CD4-positive, alpha-beta T cell (primary cell): ENCODE data around the gene NOL4. TPM values are rescaled to one million over a fixed set of nuclear protein-coding genes. Genes with fewer than 3 reads are reported as not detected.

Experiments
- ATAC-seq: fragments of 200-7000 bp; cut with Tn5 transposase; one replicate; pipeline ENCODE4 v1.10.0; 2022; ENCODE audit warnings: mild to moderate bottlenecking; ENCODE audit not compliant: poor library complexity
- CTCF ChIA-PET: fragments of 350-600 bp; sonication (Branson Sonifier 250); formaldehyde crosslinking; loops from one replicate; lab custom pipeline; 2021; ENCODE audit warnings: antibody characterized with exemption, inconsistent platforms; lab: Charles Lee
- POLR2A ChIA-PET: fragments of 350-600 bp; sonication (Branson Sonifier 250); formaldehyde crosslinking; loops from one replicate; lab custom pipeline; 2021; ENCODE audit warnings: antibody characterized with exemption, inconsistent platforms; lab: Charles Lee
- DNase-seq, 14 experiments: peaks; one replicate each; pipeline ENCODE4 v3.0.0-alpha.2; 2013 to 2020; ENCODE audit warnings: mixed read lengths in 2 of 14
- H3K27ac ChIP-seq, 2 donors: one replicate each; pipeline versions ENCODE4 v1.5.1 to v1.7.0; 2013; ENCODE audit warnings: low read length in 2 of 2, low read depth in 1 of 2, mild to moderate bottlenecking in 1 of 2
- H3K27me3 ChIP-seq, 2 experiments: 1 replicate in 1 of 2; 2 replicates in 1 of 2; pipeline versions ENCODE4 v1.6.1 to v1.7.0; 2013; ENCODE audit warnings: low read length in 2 of 2, control low read depth in 1 of 2, mild to moderate bottlenecking in 1 of 2, moderate library complexity in 1 of 2; ENCODE audit not compliant: insufficient read depth in 2 of 2, control insufficient read depth in 1 of 2
- H3K36me3 ChIP-seq: one replicate; pipeline ENCODE4 v1.6.1; 2013; ENCODE audit warnings: low read length, control low read depth; ENCODE audit not compliant: insufficient read depth
- H3K4me1 ChIP-seq: one replicate; pipeline ENCODE4 v1.6.1; 2013; ENCODE audit warnings: low read length, control low read depth; ENCODE audit not compliant: insufficient read depth
- H3K4me3 ChIP-seq: one replicate; pipeline ENCODE4 v1.5.1; 2013; ENCODE audit warnings: mild to moderate bottlenecking, low read length, moderate library complexity
- H3K9me3 ChIP-seq, 2 experiments: 1 replicate in 1 of 2; 2 replicates in 1 of 2; pipeline versions ENCODE4 v1.6.1 to v1.7.0; 2013; ENCODE audit warnings: low read length in 2 of 2, mild to moderate bottlenecking in 2 of 2, control low read depth in 1 of 2, moderate library complexity in 1 of 2; ENCODE audit not compliant: control insufficient read depth in 1 of 2, insufficient read depth in 1 of 2
- H3K27ac Mint-ChIP-seq: one replicate; pipeline ENCODE4 v1.8.0; 2020; ENCODE audit warnings: mixed read lengths
- H3K27me3 Mint-ChIP-seq: one replicate; pipeline ENCODE4 v1.8.0; 2021; ENCODE audit warnings: mixed read lengths
- H3K36me3 Mint-ChIP-seq: one replicate; pipeline ENCODE4 v1.8.0; 2021; ENCODE audit warnings: low read depth, mixed read lengths
- H3K4me1 Mint-ChIP-seq: one replicate; pipeline ENCODE4 v1.8.0; 2021; ENCODE audit warnings: low read depth, mixed read lengths
- H3K4me3 Mint-ChIP-seq: one replicate; pipeline ENCODE4 v1.8.0; 2020; ENCODE audit warnings: mild to moderate bottlenecking, mixed read lengths
- H3K9me3 Mint-ChIP-seq: one replicate; pipeline ENCODE4 v1.8.0; 2020; ENCODE audit warnings: mixed read lengths
- CTCF ChIP-seq: fragments of 200-600 bp; IDR thresholded peaks from one replicate; pipeline ENCODE4 v1.8.0; 2022; ENCODE audit warnings: antibody characterized with exemption, mild to moderate bottlenecking
- intact Hi-C, 2 experiments: fragments of 100-400 bp; cut with DNase I in 1 of 2; cut with micrococcal nuclease in 1 of 2; formaldehyde crosslinking; loops; one replicate each; pipeline versions ENCODE4 v1.15.1 to v1.9.0; 2023 to 2025; cut with DNase I, micrococcal nuclease
- total RNA-seq, 174 experiments: library from RNA in 2 of 174; stranded (reverse) in 2 of 174; gene quantifications; one replicate each; pipeline ENCODE4 v1.2.3 and lab custom pipeline; 2021 to 2026

Gene NOL4
- total RNA-seq, 2 experiments from 2014 or later: not detected

GRCh38 chr18:34207344-34207851, 17.3 kb downstream of the NOL4 start:
- H3K36me3 Mint-ChIP-seq: no peaks in the 10 kb centered on the region
- no peak for TF ChIP-seq CTCF
- intact Hi-C loops: no loop called here
- CTCF ChIA-PET: no interaction called here
- Histone ChIP-seq H3K27me3 (no peaks in the 10 kb centered on the region), H3K9me3 (peaks cover 0 to 9% of the 10 kb centered on the region in 2 experiments), H3K4me3 (no peak overlapping the region), H3K36me3 (no peaks in the 10 kb centered on the region), H3K4me1 (no peaks in the 10 kb centered on the region), H3K27ac (no peak overlapping the region)
- H3K9me3 Mint-ChIP-seq: peaks cover 5% of the 10 kb centered on the region
- no peak for DNase-seq
- H3K4me1 Mint-ChIP-seq: no peaks in the 10 kb centered on the region
- H3K27me3 Mint-ChIP-seq: no peaks in the 10 kb centered on the region
- POLR2A ChIA-PET: no interaction called here
- no peak overlapping the region for H3K27ac Mint-ChIP-seq
- ATAC-seq: no peak
- H3K4me3 Mint-ChIP-seq: no peak overlapping the region

- Mint-ChIP-seq H3K4me3 (no peak overlapping the region), H3K36me3 (no peaks in the 10 kb centered on the region), H3K9me3 (peaks cover 4% of the 10 kb centered on the region), H3K27me3 (no peaks in the 10 kb centered on the region), H3K27ac (no peak overlapping the region), H3K4me1 (no peaks in the 10 kb centered on the region)
- Histone ChIP-seq H3K4me1 (no peaks in the 10 kb centered on the region), H3K27ac (no peak overlapping the region), H3K36me3 (no peaks in the 10 kb centered on the region), H3K9me3 (peaks cover 0 to 8% of the 10 kb centered on the region in 2 experiments), H3K4me3 (no peak overlapping the region), H3K27me3 (no peaks in the 10 kb centered on the region)
- no peak for ATAC-seq
- intact Hi-C loops: no loop called here
- no peak for TF ChIP-seq CTCF
- ChIA-PET POLR2A (no interaction called here), CTCF (no interaction called here)
- no peak for DNase-seq
These were observed 20.8 kb downstream of the NOL4 start for GRCh38 chr18:34203866-34204265.

GRCh38 chr18:34196256-34196655, 28.5 kb downstream of the NOL4 start:
- no peak for TF ChIP-seq CTCF
- no peaks in the 10 kb centered on the region for H3K27me3 Mint-ChIP-seq
- H3K36me3 Mint-ChIP-seq: no peaks in the 10 kb centered on the region
- no peak overlapping the region for H3K4me3 Mint-ChIP-seq
- Histone ChIP-seq H3K4me1 (no peaks in the 10 kb centered on the region), H3K9me3 (peaks cover 0 to 5% of the 10 kb centered on the region in 2 experiments), H3K27me3 (no peaks in the 10 kb centered on the region), H3K36me3 (no peaks in the 10 kb centered on the region), H3K27ac (no peak overlapping the region), H3K4me3 (no peak overlapping the region)
- no peak overlapping the region for H3K27ac Mint-ChIP-seq
- ATAC-seq (no peak), DNase-seq (no peak)
- ChIA-PET CTCF (no interaction called here), POLR2A (no interaction called here)
- no peaks in the 10 kb centered on the region for H3K9me3 Mint-ChIP-seq
- intact Hi-C loops: no loop called here
- H3K4me1 Mint-ChIP-seq: no peaks in the 10 kb centered on the region
